ENCODE measurements around the gene SUSD4. TPM values are rescaled to one million over a fixed set of nuclear protein-coding genes. Genes with fewer than 3 reads are reported as not detected.

The SUSD4 gene
- polyA plus RNA-seq, 2 of the 4 experiments (the other 2 are of a cell fraction) = 0.61 to 0.85 TPM

DNA sequence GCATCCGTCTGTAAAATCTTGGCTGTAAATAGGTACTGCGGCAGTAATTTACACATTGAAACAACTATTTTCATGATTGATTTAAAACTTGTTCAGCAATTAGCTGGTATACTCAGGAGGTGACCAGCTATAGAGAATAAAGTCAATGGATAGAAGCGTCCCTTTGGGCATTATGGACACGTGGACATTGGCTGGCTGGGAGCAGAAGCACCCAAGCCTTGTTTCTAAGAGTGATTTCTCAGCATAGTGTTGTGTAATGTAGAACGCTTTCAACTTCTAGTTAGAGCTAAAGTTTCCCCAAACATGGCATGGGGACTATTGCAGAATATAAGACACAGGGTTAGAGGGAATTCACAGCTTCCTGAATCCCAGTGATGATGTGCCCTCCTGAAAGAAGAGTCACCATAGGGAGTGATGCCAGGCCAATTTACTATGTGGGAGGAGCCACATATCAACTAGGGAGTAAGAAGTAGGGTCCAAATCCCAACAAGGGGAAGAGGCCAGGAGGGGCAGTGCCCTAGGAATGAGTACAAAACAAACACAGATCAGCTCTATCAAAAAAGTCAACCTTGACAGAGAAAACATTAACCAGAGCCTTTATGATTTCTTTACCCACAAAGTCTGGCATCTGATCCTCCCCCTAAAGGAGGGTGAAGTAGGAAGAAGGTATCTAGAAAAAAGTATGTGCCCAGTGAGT lies 92.7 kb downstream of the SUSD4 start:
- H3K9me3 ChIP-seq = no peaks in the 10 kb centered on the region
- TF ChIP-seq JUN (IDR thresholded peaks at IDR 0.05) (no peak), FOXS1 (CRISPR knock-in tag; IDR thresholded peaks at IDR 0.05) (no peak)
- TF ChIP-seq, protein P1, sequence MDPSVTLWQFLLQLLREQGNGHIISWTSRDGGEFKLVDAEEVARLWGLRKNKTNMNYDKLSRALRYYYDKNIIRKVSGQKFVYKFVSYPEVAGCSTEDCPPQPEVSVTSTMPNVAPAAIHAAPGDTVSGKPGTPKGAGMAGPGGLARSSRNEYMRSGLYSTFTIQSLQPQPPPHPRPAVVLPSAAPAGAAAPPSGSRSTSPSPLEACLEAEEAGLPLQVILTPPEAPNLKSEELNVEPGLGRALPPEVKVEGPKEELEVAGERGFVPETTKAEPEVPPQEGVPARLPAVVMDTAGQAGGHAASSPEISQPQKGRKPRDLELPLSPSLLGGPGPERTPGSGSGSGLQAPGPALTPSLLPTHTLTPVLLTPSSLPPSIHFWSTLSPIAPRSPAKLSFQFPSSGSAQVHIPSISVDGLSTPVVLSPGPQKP (IDR thresholded peaks at IDR 0.05; ENCODE audit: low read depth, low read length) = no peak
- WGBS (ENCODE audit: missing lambda C conversion rate) = 55% methylated on average over 5 of the region's 5 CpGs
- H3K27ac ChIP-seq = no peak overlapping the region
- no peak overlapping the region for H3K4me3 ChIP-seq
- no peak overlapping the region for H3K4me2 ChIP-seq
- DNase-seq (ENCODE audit: low read depth in 1 of 2, low spot score in 1 of 2) (no peak), FAIRE-seq (no peak), ATAC-seq (no peak)
- H3K4me1 ChIP-seq = no peaks in the 10 kb centered on the region; the same call in 2 of the 3 replicates
- POLR2A ChIA-PET = no interaction called here
- CTCF ChIA-PET = no interaction called here

GRCh38 chr1:223270155-223270554 lies 93.8 kb downstream of the SUSD4 start:
- POLR2A ChIA-PET = no interaction called here
- WGBS (ENCODE audit: missing lambda C conversion rate) = 57% methylated on average over 5 of the region's 5 CpGs
- Histone ChIP-seq H3K27ac (no peak overlapping the region), H3K4me2 (no peak overlapping the region), H3K9me3 (no peaks in the 10 kb centered on the region), H3K4me1 (no peaks in the 10 kb centered on the region; the same call in 2 of the 3 replicates), H3K4me3 (no peak overlapping the region)
- ATAC-seq (no peak), FAIRE-seq (no peak), DNase-seq (ENCODE audit: low read depth in 1 of 2, low spot score in 1 of 2) (no peak)
- TF ChIP-seq, protein P2, sequence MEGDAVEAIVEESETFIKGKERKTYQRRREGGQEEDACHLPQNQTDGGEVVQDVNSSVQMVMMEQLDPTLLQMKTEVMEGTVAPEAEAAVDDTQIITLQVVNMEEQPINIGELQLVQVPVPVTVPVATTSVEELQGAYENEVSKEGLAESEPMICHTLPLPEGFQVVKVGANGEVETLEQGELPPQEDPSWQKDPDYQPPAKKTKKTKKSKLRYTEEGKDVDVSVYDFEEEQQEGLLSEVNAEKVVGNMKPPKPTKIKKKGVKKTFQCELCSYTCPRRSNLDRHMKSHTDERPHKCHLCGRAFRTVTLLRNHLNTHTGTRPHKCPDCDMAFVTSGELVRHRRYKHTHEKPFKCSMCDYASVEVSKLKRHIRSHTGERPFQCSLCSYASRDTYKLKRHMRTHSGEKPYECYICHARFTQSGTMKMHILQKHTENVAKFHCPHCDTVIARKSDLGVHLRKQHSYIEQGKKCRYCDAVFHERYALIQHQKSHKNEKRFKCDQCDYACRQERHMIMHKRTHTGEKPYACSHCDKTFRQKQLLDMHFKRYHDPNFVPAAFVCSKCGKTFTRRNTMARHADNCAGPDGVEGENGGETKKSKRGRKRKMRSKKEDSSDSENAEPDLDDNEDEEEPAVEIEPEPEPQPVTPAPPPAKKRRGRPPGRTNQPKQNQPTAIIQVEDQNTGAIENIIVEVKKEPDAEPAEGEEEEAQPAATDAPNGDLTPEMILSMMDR (IDR thresholded peaks at IDR 0.05) = no peak
- no peak for TF ChIP-seq TP53 (CRISPR knock-in tag; IDR thresholded peaks at IDR 0.05)
- no peak for TF ChIP-seq NR3C1 (IDR thresholded peaks at IDR 0.05)
- TF ChIP-seq ZFP36 (IDR thresholded peaks at IDR 0.05; ENCODE audit: borderline replicate concordance, partially characterized antibody) = no peak
- no peak for TF ChIP-seq EP300 (IDR thresholded peaks at IDR 0.05)
- no peak for TF ChIP-seq PBX3 (IDR thresholded peaks at IDR 0.05)
- TF ChIP-seq HOXB5 (CRISPR knock-in tag; IDR thresholded peaks at IDR 0.05) = no peak
- TF ChIP-seq CBX2 (IDR thresholded peaks at IDR 0.05; ENCODE audit: borderline replicate concordance, low read depth) = no peak
- TF ChIP-seq PHF8 (IDR thresholded peaks at IDR 0.05; ENCODE audit: borderline replicate concordance, low read depth) = no peak
- no peak for TF ChIP-seq FOXS1 (CRISPR knock-in tag; IDR thresholded peaks at IDR 0.05)
- no peak for TF ChIP-seq CHD2 (IDR thresholded peaks at IDR 0.05; ENCODE audit: low read length, partially characterized antibody)
- TF ChIP-seq CEBPB (IDR thresholded peaks at IDR 0.05) = no peak
- CTCF ChIA-PET = interaction anchor here (0.6 kb wide), 1 partner anchor 1012 kb away, joined by 4 read pairs; no protein-coding TSS in a partner anchor

GRCh38 chr1:223269006-223269405 lies 95.0 kb downstream of the SUSD4 start:
- H3K9me3 ChIP-seq = no peaks in the 10 kb centered on the region
- TF ChIP-seq EP300 (IDR thresholded peaks at IDR 0.05) = no peak
- TF ChIP-seq HOXA7 (CRISPR knock-in tag; IDR thresholded peaks at IDR 0.05) = no peak
- no peak for TF ChIP-seq E2F6 (IDR thresholded peaks at IDR 0.05; ENCODE audit: borderline replicate concordance, low read depth)
- H3K27ac ChIP-seq = no peak overlapping the region
- ChIA-PET CTCF (no interaction called here), POLR2A (no interaction called here)
- no peak overlapping the region for H3K4me3 ChIP-seq
- ATAC-seq (no peak), FAIRE-seq (no peak), DNase-seq (ENCODE audit: low read depth in 1 of 2, low spot score in 1 of 2) (no peak)
- H3K4me2 ChIP-seq = no peak overlapping the region
- no peaks in the 10 kb centered on the region; the same call in 2 of the 3 replicates for H3K4me1 ChIP-seq
- WGBS (ENCODE audit: missing lambda C conversion rate) = 33% methylated on average over 4 of the region's 4 CpGs

Measured in A549 (cell line).